Measurements from ENCODE around the gene SIK2.

GRCh38 chr11:111575740-111576139 is 26.5 kb upstream of the SIK2 start:
- TF ChIP-seq CTCF (IDR thresholded peaks at IDR 0.05 in 8 of 11, conservative IDR thresholded peaks at IDR 0.05 in 3 of 11): no peak
- TF ChIP-seq POLR2A (IDR thresholded peaks at IDR 0.05): no peak
- TF ChIP-seq POLR2AphosphoS5 (IDR thresholded peaks at IDR 0.05): no peak

Data from spleen (tissue), 7 donors.